NCI-H146 treated with DMSO at 0.1 percent for 48 hours (cell line): ENCODE data around the gene NHSL1.
A peak's percentile ranks its signal among the peaks of the same experiment; 100 is the strongest.

Experiments used
- DNase-seq: peaks from one replicate; lab custom pipeline; 2025; ENCODE audit not compliant: unreplicated experiment; lab: John Stamatoyannopoulos, UW

Gene NHSL1

DNA sequence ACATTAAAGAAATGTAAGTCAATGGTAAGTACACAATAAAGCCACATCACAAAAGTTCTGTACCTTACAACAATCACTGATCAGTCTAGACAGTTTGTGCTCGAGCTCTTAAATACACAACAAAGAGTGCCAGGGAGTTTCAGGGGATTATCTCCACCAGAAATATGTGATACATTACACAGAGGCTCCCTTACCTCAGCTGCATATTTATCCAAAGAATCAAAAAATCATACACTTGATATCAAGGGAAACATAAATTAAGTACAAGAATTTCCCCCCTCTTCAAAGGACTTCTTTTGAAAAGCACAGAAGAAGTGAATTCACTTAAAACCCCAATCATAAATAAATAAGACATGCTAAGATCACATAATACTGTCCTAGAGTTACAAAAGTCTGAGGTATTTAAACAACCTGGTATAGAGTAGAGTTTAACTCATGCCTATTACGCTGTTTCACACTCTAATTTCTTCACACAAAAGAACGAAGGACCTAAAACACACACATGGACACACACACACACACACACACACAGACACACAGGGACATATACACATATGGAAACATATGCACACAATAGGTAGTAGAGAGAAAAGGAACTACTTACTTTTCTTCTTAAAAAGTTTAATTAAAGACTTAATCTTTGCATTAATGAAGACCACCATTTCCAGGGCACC, 528 bp downstream of the NHSL1 start:
- DNase-seq: no peak

DNA sequence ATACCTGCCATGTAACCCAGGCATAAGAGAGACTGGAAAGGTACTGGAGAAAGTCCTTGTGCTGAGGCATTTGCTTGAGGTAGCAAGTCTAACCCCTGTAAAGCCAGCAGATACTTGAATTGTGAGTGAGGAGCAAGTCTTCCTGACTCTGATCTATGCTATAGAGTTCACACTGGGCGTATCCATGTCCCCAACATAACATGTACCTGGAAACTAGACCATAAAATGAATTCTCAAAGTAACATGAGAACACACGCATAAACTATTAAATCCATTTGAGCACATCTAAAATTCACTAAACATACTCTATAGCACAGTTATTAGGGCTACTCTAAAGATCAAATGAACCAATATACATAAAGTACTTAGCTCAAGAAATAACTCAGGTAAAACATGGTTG, 2.0 kb downstream of the NHSL1 start:
- DNase-seq: no peak

DNA sequence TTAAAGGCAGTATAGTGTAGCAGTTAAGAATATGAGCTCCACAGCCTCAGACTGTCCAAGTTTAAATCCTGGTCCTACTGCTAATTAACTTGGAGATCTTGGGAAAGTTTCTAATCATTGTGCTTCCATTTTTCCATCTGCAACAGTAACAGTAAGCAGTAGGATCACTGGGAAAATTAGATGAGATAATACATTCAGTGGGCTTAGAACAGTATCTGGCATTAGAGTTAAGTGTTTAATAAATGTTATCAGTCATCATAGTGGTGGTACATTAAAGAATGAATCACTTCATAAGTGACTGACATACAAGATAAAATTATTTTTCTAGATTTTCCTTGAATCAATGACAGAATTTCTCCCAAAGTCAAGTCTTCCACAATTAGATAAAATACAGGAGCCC, 5.0 kb downstream of the NHSL1 start:
- DNase-seq: no peak

DNA sequence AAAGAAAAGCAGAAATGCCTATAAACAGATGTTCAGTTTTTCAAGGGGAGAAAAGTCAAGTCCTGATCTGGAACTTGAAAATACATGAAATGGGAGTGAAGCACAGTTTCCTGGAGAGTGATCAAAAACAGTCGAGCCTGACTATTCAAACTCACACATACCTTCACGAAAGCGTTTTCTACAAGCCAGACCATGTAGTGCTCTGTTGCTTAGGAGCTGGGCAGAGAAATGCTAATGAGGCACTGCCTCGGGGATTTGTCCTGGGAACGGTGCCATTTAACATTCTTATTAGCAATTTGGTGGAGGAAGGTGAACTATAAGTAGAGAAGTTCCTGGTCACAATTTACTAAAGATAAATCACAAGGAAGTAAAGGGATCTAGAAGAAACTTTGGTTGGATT, 5.9 kb downstream of the NHSL1 start:
- peak; percentile 25 for DNase-seq

DNA sequence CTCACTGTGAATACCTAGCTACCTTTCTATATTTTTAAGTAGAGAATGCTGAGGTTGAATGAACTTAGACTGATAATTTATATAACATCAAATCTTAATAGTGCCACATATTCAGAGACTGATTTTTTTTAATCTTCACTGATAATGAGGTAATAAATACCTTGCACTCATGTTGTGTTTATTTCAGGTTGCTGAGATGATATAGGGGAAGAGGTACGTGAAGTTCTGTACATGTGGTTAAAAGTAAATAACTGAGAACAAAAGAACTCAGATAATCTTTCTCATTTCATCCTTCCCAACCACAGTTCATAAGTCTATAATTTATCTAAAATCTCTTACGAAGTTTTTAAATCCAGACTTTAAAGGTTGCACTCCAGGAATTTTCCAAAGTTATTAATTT, 6.4 kb downstream of the NHSL1 start:
- peak; percentile 66 for DNase-seq

DNA sequence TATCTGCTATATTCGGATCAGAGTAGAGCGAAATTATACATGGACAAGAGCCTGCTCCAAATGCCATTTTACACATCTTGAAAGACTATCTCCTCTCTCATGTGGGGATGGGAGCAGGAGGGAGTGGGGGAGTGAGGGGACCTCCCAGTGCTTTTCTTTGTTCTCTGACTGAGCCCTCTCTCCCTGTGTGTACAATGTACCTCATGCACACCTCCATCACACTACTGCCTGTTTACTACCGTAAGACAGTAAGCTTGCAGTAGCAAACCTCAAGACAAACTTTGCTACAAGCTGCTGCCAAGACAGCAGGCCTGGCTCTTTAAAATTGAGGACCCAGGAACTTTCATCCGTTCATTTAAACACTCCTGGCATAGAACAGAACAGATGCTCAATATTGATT, 7.2 kb downstream of the NHSL1 start:
- DNase-seq: peak; percentile 92

DNA sequence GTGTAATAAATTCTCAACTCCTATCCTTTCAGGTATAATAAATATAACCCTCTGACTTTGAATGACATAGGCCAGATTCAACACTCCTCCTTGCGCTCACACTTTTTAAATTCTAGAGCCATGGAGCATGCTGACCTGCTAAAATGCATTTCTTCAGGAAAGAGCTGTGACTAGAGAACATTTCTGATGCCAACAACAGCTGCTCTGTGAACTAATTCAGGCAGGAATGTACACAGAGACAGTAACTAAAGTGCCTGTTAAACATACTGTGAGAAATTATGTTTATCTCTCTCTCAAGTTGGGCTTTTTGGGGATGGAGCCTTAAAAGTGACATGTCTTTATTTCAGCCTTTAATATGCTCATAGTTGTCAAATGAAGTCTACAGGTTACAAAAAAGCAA, 8.3 kb downstream of the NHSL1 start:
- no peak for DNase-seq

DNA sequence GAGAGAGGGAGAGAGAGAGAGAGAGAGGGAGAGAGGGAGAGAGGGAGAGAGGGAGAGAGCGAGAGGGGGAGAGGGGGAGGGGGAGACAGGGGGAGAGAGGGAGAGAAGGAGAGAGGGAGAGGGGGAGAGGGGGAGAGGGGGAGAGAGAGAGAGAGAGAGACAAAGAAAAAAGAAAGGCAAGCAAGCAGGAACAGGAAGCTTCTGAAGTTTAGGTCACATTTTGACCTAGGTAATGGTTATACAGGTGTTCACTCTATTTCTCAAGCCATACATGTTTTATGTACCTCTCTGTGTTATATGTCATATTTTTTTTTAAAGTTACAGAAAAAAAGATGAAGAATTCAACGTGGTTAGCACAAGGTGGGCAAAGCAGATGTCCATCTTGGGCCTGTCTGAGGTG, 9.4 kb downstream of the NHSL1 start:
- DNase-seq: no peak

DNA sequence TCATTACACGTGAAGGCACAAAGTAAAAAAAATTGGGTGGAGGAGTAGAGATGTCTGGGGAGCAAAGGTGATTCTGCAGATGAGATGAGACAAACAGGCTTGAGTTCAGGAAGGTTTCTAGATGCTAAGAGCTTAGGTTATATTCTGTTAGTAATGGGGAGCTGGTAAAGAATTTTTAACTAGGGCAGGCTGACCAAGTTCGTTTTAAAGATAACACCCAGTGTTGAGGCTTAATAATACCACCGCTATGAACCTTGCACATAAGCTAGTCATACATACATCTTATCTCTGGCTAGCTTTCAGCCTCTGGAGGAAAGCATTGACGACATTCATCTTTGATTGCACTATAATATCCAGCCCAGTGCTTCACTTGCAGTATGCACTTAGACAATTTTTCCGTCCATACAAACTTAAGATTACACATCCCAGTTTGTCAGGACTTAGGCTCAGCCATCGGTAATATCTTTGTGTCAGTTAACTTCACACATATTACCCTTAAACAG, 12.1 kb downstream of the NHSL1 start:
- DNase-seq: no peak

DNA sequence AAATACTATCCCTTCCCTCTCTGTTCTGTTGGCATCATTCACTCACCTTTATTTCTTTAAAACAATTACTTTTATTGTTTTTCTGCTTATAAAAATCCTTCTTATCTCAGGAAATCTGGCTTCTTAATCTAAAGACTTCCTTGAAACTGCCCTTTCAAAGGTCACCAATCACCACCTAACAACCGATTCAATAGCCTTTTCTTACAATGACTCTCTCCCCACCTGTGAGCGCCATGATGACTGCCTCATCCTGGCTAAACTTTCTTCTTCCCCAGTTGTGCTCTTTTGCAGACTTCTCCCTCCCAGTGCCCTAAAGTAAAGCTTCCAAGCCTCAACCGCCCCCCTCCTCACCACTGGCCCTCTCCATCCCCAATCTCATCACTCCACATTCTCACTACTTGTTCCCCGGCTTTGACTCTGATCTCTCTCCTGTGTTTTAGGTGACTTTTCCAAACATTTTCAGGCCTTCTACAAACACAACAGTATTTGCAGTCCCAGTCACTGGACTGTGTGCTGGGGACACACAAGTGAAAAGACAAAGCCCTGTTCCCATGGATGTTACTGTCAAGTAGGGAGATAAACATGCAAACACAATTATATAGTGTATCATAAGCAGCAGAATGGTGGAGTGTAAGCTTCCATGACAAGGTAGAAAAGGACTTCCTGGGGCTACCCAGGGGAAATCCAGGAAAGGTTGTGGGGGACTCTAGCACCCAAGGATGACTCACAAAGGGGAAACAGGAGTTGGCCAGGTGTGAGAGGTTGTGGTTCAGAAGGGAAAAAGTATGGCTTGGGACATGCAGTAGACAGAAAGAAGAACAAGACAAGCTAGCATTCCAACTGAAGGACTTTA, 12.8 kb downstream of the NHSL1 start:
- DNase-seq: no peak

DNA sequence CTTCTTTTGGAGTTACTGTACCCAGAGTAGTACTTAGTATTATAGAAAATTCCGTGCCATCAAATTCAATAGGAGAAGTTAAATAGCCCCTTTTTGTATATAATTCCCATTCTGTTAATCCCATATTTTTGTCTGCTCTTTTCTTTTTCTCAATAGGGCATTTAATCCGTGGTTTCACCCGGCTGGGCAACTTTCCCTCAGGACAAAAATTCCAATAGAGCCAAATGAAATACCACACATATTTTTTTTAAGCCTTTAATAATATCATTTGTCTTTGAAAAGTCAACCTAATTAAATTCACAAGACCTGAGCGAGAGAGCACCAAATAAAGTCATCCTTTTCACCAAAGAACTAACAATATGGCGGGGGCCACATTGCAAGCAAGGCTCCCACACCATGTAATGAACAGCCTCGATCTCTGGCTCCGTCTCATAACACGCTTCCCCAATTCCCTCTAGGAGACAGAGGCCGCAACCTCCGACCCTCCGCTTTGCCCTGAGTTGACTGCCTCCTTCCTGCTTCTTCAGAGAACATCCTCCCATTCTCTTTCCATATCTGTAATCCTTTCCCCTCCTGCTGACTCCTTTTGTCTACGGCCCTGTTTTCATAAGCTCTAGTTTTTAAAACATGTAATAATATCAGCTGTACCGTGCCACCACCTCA, 13.6 kb downstream of the NHSL1 start:
- peak; percentile 37 for DNase-seq

DNA sequence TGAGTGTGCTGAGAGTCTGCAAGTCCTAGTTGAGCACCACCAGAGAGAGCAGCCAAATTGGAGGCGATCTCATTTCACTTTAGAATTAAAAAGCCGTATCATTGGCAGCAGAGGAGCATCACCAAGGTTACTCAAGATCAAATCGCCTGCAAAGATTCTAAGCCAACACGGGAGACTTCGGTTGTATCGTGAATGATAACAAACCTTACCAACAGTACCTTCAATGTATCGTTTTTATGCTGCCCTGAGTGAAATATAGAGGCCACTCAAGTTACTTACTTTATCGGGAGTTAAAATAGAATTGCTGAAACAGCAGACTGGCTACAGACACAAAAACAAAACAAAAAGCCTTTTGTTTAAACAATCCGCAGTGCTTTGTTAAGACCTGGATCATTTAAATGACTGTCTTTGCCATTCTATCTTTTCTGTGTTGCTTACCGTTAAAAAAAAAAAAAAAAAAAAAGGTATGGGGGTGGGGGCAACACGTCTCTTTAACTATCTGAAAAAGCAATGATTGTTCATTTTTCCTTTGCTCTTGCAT, 14.2 kb downstream of the NHSL1 start:
- peak; percentile 70 for DNase-seq

DNA sequence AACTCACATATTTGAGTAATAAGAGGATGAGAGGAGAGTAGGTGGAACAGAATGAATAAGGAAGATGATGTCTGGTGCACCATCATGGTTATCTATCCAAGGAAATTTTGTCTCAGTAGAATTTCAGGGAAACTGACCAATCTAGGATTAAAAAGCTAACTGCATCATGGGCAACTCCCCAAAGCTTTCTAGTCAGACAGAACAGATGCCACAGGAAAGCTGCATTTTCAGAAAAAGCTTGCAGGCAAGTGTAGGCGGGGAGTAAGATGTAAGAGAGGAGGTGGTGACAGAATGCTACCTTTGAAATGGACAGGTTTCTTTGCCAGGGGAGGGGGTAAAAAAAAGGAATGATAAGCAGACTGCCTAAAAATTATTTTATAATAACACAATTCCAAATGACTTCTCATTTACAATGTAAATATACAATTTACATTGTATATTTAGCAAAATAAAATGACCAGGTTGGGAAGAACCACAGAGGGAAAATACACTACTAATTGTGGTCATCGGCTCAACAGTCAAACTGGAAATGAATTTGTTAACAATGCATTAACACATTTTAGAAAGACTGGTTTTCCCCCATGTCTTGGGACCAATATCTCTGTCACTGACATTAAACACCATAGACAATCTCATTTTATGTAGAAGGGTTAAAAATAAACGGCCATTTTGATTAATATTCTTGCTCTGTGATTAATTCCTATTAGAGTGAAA, 15.1 kb downstream of the NHSL1 start:
- no peak for DNase-seq

DNA sequence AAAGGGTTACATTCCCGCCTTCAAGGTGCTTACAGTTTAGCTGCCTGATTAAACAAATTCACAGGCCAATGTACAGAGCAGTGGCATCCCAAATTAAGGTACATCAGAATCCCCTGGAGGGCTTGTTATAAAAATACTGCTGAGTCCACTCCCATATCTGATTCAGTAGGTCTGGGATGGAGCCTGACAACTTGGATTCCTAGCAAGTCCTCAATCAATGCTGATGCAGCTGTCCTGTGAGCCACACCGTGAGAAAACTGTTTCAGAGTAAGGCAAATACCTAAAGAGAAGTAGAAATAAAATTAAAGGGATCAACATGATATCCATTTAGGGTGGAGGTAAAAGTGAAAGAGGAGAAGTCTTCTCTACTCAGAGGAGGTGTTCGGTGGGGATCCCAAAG, 16.5 kb downstream of the NHSL1 start:
- no peak for DNase-seq

DNA sequence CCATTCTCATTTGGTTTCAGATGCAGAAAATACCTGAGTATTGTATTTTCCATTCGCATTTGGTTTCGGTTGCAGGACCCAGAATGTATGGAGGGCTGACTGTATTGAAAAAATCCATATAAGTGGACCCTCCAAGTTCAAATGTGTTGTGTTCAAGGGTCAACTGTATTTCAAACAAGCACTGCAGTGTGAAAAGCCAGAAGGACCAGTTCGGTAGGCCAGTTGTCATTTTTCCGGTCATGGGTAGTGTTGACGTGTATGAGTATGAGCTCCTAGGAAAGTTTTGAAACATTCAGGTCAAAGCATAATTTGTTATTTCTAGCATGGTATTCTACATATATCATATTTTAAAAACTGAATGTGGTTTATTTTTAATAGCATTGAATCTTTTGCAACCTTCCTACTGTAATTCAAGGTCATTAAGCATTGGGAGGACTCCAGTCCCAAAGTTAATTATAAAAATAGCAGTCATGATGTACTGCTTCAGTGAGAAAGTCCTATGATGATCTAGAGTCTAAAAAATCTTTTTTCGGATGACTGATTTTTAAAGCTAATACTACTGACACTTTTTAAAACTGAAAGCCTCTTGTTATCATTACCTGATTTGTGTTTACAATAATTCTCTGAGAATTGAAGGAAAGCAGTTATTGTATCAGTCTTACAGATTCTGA, 18.9 kb downstream of the NHSL1 start:
- DNase-seq: no peak

DNA sequence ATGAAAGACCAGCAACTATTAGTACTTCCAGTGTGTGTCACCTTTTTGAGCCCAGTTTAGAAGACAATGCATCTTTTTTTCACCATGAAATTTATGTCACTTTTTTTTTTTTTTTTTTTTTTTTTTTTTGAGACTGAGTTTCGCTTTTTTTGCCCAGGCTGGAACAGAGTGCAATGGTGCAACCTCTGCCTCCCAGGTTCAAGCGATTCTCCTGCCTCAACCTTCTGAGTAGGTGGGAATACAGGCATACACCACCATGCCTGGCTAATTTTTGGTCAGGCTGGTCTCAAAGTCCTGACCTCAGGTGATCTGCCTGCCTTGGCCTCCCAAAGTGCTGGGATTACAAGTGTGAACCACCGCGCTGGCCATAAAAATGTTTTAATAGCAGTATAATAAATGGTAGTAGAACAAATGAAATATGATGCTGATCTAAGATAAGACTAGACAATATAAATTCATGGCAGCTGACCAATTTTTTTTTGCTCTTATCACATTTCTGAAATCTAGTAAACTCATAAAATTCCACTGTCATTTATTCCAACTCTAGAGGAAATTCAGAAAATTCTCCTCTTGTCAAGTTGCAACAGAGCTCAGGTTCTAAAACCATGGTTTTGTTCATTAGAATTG, 21.3 kb downstream of the NHSL1 start:
- no peak for DNase-seq

DNA sequence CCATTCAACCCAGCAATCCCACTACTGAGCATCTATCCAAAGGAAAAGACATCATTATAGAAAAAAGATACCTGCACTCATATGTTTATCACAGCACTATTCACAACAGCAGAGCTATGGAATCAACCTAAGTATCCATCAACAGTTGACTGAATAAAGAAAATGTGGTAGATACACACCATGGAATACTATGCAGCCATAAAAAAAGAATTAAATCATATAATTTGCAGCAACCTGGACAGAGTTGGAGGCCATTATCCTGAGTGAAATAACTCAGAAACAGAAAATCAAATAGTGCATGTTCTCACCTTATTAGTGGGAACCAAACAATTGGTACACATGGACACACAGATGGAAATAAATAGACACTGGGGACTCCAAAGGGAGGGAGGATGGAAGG, 23.2 kb downstream of the NHSL1 start:
- DNase-seq: no peak

DNA sequence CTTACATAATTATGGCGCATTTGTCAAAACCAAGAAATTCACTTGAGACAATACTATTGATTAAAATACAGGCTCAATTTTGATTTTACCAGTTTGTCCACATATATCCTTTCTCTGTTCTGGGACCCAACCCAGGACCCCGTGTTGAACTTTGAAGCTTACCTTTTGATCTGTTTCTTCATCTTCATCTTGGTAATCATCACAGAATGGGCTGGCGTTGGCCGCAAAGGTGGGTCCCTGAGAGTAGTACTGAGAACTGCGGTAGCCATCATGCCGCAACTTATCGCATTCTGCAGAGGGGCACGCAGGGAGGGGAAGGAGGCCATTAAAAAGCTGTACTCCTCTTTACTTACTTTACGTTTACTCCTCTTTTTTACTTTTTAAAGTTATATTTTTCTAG, 26.1 kb downstream of the NHSL1 start:
- no peak for DNase-seq

DNA sequence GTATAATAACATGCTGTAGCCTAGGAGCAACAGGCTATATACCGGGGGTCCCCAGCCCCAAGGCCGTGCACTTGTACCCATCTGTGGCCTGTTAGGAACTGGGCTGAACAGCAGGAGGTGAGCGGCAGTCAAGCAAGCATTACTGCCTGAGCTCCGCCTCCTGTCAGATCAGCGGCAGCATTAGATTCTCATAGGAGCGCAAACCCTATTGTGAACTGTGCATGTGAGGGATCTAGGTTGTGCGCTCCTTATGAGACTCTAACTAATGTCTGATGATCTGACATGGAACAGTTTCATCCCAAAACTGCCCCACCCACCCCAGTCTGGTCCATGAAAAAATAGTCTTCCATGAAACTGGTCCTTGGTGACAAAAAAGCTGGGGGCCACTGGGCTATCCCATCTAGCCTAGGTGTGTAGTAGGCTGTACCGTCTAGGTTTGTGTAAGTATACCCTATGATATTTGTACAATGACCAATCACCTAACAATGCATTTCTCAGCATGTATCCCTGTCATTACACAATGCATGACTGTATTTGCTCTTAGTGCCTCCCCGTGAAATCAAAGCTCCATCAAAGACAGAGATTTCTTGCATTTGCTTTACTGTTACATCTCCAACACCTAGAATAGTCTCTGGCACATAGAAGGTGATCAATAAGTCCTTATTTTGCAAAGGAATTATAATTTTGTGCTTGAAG, 30.8 kb downstream of the NHSL1 start:
- DNase-seq: peak; percentile 43
